ENCODE results near the gene LRMDA. TPM values are rescaled to one million over a fixed set of nuclear protein-coding genes. Genes with fewer than 3 reads are reported as not detected.
"Not testable (repeated sequence)": the region's sequence is repeated elsewhere in the genome, so short reads cannot be mapped to it uniquely, and the experiment has no call there.

Gene LRMDA
- total and polyA plus RNA-seq, 2 of the 8 experiments (the other 6 are each of a cell fraction or from before 2014, with no cell fraction given): 0.86 to 2.8 TPM

DNA sequence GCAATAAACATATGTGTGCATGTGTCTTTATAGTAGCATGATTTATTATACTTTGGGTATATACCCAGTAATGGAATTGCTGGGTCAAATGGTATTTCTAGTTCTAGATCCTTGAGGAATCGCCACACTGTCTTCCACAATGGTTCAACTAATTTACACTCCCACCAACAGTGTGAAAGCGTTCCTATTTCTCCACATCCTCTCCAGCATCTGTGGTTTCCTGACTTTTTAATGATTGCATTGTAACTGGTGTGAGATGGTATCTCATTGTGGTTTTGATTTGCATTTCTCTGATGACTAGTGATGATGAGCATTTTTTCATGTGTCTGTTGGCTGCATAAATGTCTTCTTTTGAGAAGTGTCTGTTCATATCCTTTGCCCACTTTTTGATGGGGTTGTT, 84.7 kb downstream of the LRMDA start:
- H2BK20ac ChIP-seq (ENCODE audit: low read length); H2AFZ ChIP-seq (ENCODE audit: low read length); H2AK5ac ChIP-seq (ENCODE audit: low read depth, low read length); H3K23ac ChIP-seq (ENCODE audit: insufficient read length); H4K91ac ChIP-seq (replicated peaks; ENCODE audit: insufficient read length, low read length); H3K9me3 ChIP-seq (ENCODE audit: insufficient read depth in 2 of 2, low read depth in 1 of 2, low read length in 1 of 2); H3K4me3 ChIP-seq (ENCODE audit: extremely low read depth in 1 of 4, insufficient read depth in 2 of 4, low read depth in 3 of 4, low read length in 4 of 4); H3K27me3 ChIP-seq (replicated peaks in 1 of 4; ENCODE audit: control insufficient read depth in 3 of 4, extremely low read depth in 1 of 4, insufficient read depth in 3 of 4, low read length in 3 of 4); H3K18ac ChIP-seq (ENCODE audit: extremely low read depth, low read length); H2BK12ac ChIP-seq (ENCODE audit: low read depth, low read length); H3K14ac ChIP-seq (ENCODE audit: insufficient read length); H3K4me1 ChIP-seq (replicated peaks in 1 of 4; ENCODE audit: control insufficient read depth in 3 of 4, insufficient read depth in 4 of 4, low read length in 3 of 4); POLR2A ChIA-PET (ENCODE audit: partially characterized antibody); H3K27ac ChIP-seq (ENCODE audit: low read depth, low read length); H3K9ac ChIP-seq (replicated peaks in 1 of 4; ENCODE audit: extremely low read depth in 1 of 4, low read depth in 3 of 4, low read length in 3 of 4); H2BK5ac ChIP-seq (ENCODE audit: low read depth, low read length); H3K36me3 ChIP-seq (ENCODE audit: control insufficient read depth in 2 of 4, insufficient read depth in 4 of 4, low read length in 3 of 4); FAIRE-seq; DNase-seq (ENCODE audit: low read depth in 1 of 2, low spot score in 2 of 2); H3K4ac ChIP-seq (replicated peaks; ENCODE audit: insufficient read length, low read depth, low read length); H4K8ac ChIP-seq (ENCODE audit: extremely low read depth, insufficient read depth, low read length); CTCF ChIA-PET (ENCODE audit: partially characterized antibody); H3K4me2 ChIP-seq (ENCODE audit: insufficient read depth in 1 of 2, low read depth in 2 of 2, low read length in 2 of 2); H3K79me1 ChIP-seq (ENCODE audit: low read depth, low read length); H4K5ac ChIP-seq (ENCODE audit: insufficient read length, low read depth, low read length); H3K23me2 ChIP-seq (ENCODE audit: low read depth, low read length); H2BK120ac ChIP-seq (replicated peaks; ENCODE audit: low read depth, low read length); H4K20me1 ChIP-seq (replicated peaks in 1 of 2; ENCODE audit: control insufficient read depth in 1 of 2, insufficient read depth in 2 of 2, low read length in 2 of 2); H3K56ac ChIP-seq (replicated peaks; ENCODE audit: insufficient read length, low read depth, low read length); H2BK15ac ChIP-seq (ENCODE audit: low read length); H3K79me2 ChIP-seq (ENCODE audit: control insufficient read depth in 1 of 2, insufficient read depth in 2 of 2, low read length in 2 of 2): not testable (repeated sequence)
- 92% methylated on average over 2 of the region's 2 CpGs; no CpG with 5 or more reads in 1 of the 2 experiments for WGBS, 2 experiments (ENCODE audit: extremely low coverage in 1 of 2, insufficient coverage in 1 of 2, insufficient read length in 1 of 2, insufficient replicate concordance in 2 of 2, low coverage in 1 of 2, low lambda C conversion rate in 2 of 2, missing lambda C conversion rate in 1 of 2)

DNA sequence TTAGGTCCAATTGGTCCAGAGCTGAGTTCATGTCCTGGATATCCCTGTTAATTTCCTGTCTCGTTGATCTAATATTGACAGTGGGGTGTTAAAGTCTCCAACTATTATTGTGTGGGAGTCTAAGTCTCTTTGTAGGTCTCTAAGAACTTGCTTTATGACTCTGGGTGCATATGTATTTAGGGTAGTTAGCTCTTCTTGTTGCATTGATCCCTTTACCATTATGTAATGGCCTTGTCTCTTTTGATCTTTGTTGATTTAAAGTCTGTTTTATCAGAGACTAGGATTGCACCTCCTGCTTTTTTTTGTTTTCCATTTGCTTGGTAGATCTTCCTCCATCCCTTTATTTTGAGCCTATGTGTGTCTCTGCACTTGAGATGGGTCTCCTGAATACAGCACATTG, 87.8 kb downstream of the LRMDA start:
- H4K8ac ChIP-seq (ENCODE audit: extremely low read depth, insufficient read depth, low read length); H3K9me3 ChIP-seq (ENCODE audit: insufficient read depth in 2 of 2, low read depth in 1 of 2, low read length in 1 of 2); DNase-seq (ENCODE audit: low read depth in 1 of 2, low spot score in 2 of 2); H2BK15ac ChIP-seq (ENCODE audit: low read length); H3K14ac ChIP-seq (ENCODE audit: insufficient read length); H3K18ac ChIP-seq (ENCODE audit: extremely low read depth, low read length); CTCF ChIA-PET (ENCODE audit: partially characterized antibody); H4K20me1 ChIP-seq (replicated peaks in 1 of 2; ENCODE audit: control insufficient read depth in 1 of 2, insufficient read depth in 2 of 2, low read length in 2 of 2); H3K27ac ChIP-seq (ENCODE audit: low read depth, low read length); H2BK5ac ChIP-seq (ENCODE audit: low read depth, low read length); H2BK12ac ChIP-seq (ENCODE audit: low read depth, low read length); H2BK120ac ChIP-seq (replicated peaks; ENCODE audit: low read depth, low read length); H3K4me3 ChIP-seq (ENCODE audit: extremely low read depth in 1 of 4, insufficient read depth in 2 of 4, low read depth in 3 of 4, low read length in 4 of 4); H3K79me2 ChIP-seq (ENCODE audit: control insufficient read depth in 1 of 2, insufficient read depth in 2 of 2, low read length in 2 of 2); H2BK20ac ChIP-seq (ENCODE audit: low read length); H3K23me2 ChIP-seq (ENCODE audit: low read depth, low read length); H4K91ac ChIP-seq (replicated peaks; ENCODE audit: insufficient read length, low read length); H2AFZ ChIP-seq (ENCODE audit: low read length); H3K56ac ChIP-seq (replicated peaks; ENCODE audit: insufficient read length, low read depth, low read length); FAIRE-seq; POLR2A ChIA-PET (ENCODE audit: partially characterized antibody); H3K4me1 ChIP-seq (replicated peaks in 1 of 4; ENCODE audit: control insufficient read depth in 3 of 4, insufficient read depth in 4 of 4, low read length in 3 of 4); H3K4ac ChIP-seq (replicated peaks; ENCODE audit: insufficient read length, low read depth, low read length); H3K4me2 ChIP-seq (ENCODE audit: insufficient read depth in 1 of 2, low read depth in 2 of 2, low read length in 2 of 2); H3K9ac ChIP-seq (replicated peaks in 1 of 4; ENCODE audit: extremely low read depth in 1 of 4, low read depth in 3 of 4, low read length in 3 of 4); H4K5ac ChIP-seq (ENCODE audit: insufficient read length, low read depth, low read length); H3K27me3 ChIP-seq (replicated peaks in 1 of 4; ENCODE audit: control insufficient read depth in 3 of 4, extremely low read depth in 1 of 4, insufficient read depth in 3 of 4, low read length in 3 of 4); H2AK5ac ChIP-seq (ENCODE audit: low read depth, low read length); H3K79me1 ChIP-seq (ENCODE audit: low read depth, low read length); H3K23ac ChIP-seq (ENCODE audit: insufficient read length); H3K36me3 ChIP-seq (ENCODE audit: control insufficient read depth in 2 of 4, insufficient read depth in 4 of 4, low read length in 3 of 4): not testable (repeated sequence)
- 80% methylated on average over 1 of the region's 1 CpG; no CpG with 5 or more reads in 1 of the 2 experiments for WGBS, 2 experiments (ENCODE audit: extremely low coverage in 1 of 2, insufficient coverage in 1 of 2, insufficient read length in 1 of 2, insufficient replicate concordance in 2 of 2, low coverage in 1 of 2, low lambda C conversion rate in 2 of 2, missing lambda C conversion rate in 1 of 2)
